22Rv1 (cell line): Measurements from ENCODE around the gene DIP2B.

Experiments used
- CTCF ChIP-seq: fragments of 450-650 bp; IDR thresholded peaks from 2 replicates; pipeline ENCODE4 v1.5.1; 2017; ENCODE audit warnings: mild to moderate bottlenecking
- ZFX ChIP-seq: fragments of 450-650 bp; IDR thresholded peaks from 2 replicates; pipeline ENCODE4 v1.6.1; 2017; ENCODE audit warnings: antibody characterized with exemption, borderline replicate concordance

- TF ChIP-seq CTCF = no peak
- TF ChIP-seq ZFX = no peak
These were observed 21.3 kb upstream of the DIP2B start for GRCh38 chr12:50483488-50483887.
